ENCODE results near the gene TDRD7. TPM values are rescaled to one million over a fixed set of nuclear protein-coding genes. Genes with fewer than 3 reads are reported as not detected.

The TDRD7 gene
- polyA plus RNA-seq, 2 donors, result 5.2 to 6.7 TPM

DNA sequence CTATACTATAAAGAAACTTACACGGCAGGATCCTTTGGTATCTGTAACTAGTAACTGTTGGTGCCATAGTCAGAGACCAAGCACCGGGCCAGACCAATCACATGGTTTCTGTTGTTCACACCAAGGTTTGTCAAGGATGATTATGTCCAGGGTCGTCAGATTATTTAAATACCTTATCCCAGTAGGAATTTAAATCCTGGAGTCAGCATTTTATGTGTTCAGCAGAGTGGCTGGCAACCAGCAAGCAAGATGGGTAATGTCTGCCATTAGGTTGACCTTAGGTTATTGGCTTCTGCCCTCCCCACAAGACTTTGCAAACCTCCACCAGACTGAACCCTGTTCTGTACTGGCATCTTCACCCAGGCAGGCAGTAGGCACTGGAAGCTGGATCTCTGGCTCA lies 50.3 kb downstream of the TDRD7 start:
- Histone ChIP-seq H3K27ac (ENCODE audit: low read depth in 2 of 2, low read length in 1 of 2) (no peak overlapping the region), H3K27me3 (ENCODE audit: control insufficient read depth in 1 of 2, insufficient read depth in 2 of 2, low read length in 2 of 2) (no peaks in the 10 kb centered on the region), H3K9me3 (ENCODE audit: control insufficient read depth in 2 of 2, insufficient read depth in 1 of 2, low read depth in 1 of 2, low read length in 1 of 2) (no peaks in the 10 kb centered on the region), H3K36me3 (ENCODE audit: control insufficient read depth in 2 of 2, insufficient read depth in 2 of 2, low read length in 1 of 2) (peaks cover 3% of the 10 kb centered on the region in 2 donors), H3K4me1 (ENCODE audit: control insufficient read depth in 2 of 2, insufficient read depth in 2 of 2, low read length in 1 of 2) (no peaks in the 10 kb centered on the region), H3K4me3 (ENCODE audit: low read depth in 1 of 2, low read length in 2 of 2) (no peak overlapping the region)
- WGBS, 2 donors, result 83 to 92% methylated on average over 3 of the region's 3 CpGs

DNA sequence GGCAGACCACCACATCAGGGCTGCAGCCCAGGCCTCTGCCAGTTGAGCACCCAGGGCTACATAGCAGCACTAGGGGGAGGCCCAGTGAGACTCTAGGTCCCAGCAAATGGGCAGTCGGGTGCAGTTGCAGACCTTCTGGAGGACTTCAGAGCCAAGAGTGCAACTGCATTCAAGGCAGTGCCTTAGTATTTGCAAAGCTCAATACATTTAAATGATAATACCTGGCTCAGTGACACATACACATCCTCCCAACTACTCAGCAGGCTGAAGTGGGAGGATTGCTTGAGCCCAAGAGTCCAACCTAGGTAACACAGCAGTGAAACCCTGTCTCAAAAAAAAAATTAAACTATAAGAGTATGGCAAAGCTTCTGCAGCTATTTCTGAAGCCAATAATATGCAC lies 51.0 kb downstream of the TDRD7 start:
- H3K9me3 ChIP-seq (ENCODE audit: control insufficient read depth in 2 of 2, insufficient read depth in 1 of 2, low read depth in 1 of 2, low read length in 1 of 2), result no peaks in the 10 kb centered on the region
- H3K4me1 ChIP-seq (ENCODE audit: control insufficient read depth in 2 of 2, insufficient read depth in 2 of 2, low read length in 1 of 2), result no peaks in the 10 kb centered on the region
- peaks cover 3% of the 10 kb centered on the region in 2 donors for H3K36me3 ChIP-seq (ENCODE audit: control insufficient read depth in 2 of 2, insufficient read depth in 2 of 2, low read length in 1 of 2)
- no peaks in the 10 kb centered on the region for H3K27me3 ChIP-seq (ENCODE audit: control insufficient read depth in 1 of 2, insufficient read depth in 2 of 2, low read length in 2 of 2)
- 92 to 98% methylated on average over 1 of the region's 1 CpG for WGBS, 2 donors
- no peak overlapping the region for H3K27ac ChIP-seq (ENCODE audit: low read depth in 2 of 2, low read length in 1 of 2)
- H3K4me3 ChIP-seq (ENCODE audit: low read depth in 1 of 2, low read length in 2 of 2), result no peak overlapping the region

- peaks cover 3 to 5% of the 10 kb centered on the region in 2 donors for H3K36me3 ChIP-seq (ENCODE audit: control insufficient read depth in 2 of 2, insufficient read depth in 2 of 2, low read length in 1 of 2)
- peak overlapping the region in 1 of 2 donors; percentile 41 for H3K27ac ChIP-seq (ENCODE audit: low read depth in 2 of 2, low read length in 1 of 2)
- no peak overlapping the region for H3K4me3 ChIP-seq (ENCODE audit: low read depth in 1 of 2, low read length in 2 of 2)
- WGBS, 2 donors, result 71 to 76% methylated on average over 4 of the region's 4 CpGs
- no peaks in the 10 kb centered on the region for H3K9me3 ChIP-seq (ENCODE audit: control insufficient read depth in 2 of 2, insufficient read depth in 1 of 2, low read depth in 1 of 2, low read length in 1 of 2)
- no peaks in the 10 kb centered on the region for H3K4me1 ChIP-seq (ENCODE audit: control insufficient read depth in 2 of 2, insufficient read depth in 2 of 2, low read length in 1 of 2)
- no peaks in the 10 kb centered on the region for H3K27me3 ChIP-seq (ENCODE audit: control insufficient read depth in 1 of 2, insufficient read depth in 2 of 2, low read length in 2 of 2)
Observed at GRCh38 chr9:97468658-97469448, 57.0 kb downstream of the TDRD7 start.

DNA sequence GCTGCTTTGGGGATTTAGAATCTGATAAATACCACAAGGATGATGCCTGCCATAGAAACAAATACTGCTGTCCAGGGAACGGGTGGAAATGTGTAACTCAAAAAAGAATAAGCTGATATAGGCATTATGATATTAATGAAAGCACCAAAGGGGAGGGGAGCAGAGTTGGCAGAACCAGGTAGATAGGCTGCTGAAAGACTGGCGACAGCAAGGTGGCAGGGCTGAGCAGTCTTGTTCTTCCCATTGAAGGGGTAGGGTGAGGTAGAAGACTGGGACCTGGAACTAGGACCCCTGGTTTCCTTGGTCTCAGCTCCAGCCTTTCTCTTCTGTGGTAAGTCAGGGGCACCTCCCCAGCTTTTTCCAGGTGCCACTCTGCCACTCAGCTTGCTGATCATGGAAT lies 58.2 kb downstream of the TDRD7 start:
- no peaks in the 10 kb centered on the region for H3K9me3 ChIP-seq (ENCODE audit: control insufficient read depth in 2 of 2, insufficient read depth in 1 of 2, low read depth in 1 of 2, low read length in 1 of 2)
- H3K4me1 ChIP-seq (ENCODE audit: control insufficient read depth in 2 of 2, insufficient read depth in 2 of 2, low read length in 1 of 2), result no peaks in the 10 kb centered on the region
- 70 to 75% methylated on average over 2 of the region's 2 CpGs for WGBS, 2 donors
- H3K36me3 ChIP-seq (ENCODE audit: control insufficient read depth in 2 of 2, insufficient read depth in 2 of 2, low read length in 1 of 2), result peaks cover 3 to 5% of the 10 kb centered on the region in 2 donors
- no peaks in the 10 kb centered on the region for H3K27me3 ChIP-seq (ENCODE audit: control insufficient read depth in 1 of 2, insufficient read depth in 2 of 2, low read length in 2 of 2)
- no peak overlapping the region for H3K4me3 ChIP-seq (ENCODE audit: low read depth in 1 of 2, low read length in 2 of 2)
- no peak overlapping the region for H3K27ac ChIP-seq (ENCODE audit: low read depth in 2 of 2, low read length in 1 of 2)

DNA sequence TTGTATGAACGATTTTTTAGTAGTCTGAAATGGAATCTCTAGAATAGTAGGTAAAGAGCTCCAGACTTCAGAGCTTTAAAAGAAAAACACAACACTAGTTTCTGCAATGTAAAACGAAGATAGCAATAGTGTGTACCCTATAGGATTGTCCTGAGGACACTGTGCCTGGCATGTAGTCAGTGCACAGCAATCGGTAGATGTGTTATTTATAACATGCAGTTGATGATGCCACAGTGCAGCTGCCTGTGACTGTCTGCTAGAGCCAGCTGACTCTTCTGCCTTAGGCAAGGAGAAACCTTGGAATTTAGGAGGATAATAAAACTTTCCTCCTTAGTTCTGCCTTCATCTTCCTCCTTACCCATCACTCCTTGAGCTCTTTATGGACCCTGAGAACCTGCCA lies 61.8 kb downstream of the TDRD7 start:
- H3K27me3 ChIP-seq (ENCODE audit: control insufficient read depth in 1 of 2, insufficient read depth in 2 of 2, low read length in 2 of 2), result no peaks in the 10 kb centered on the region
- H3K4me1 ChIP-seq (ENCODE audit: control insufficient read depth in 2 of 2, insufficient read depth in 2 of 2, low read length in 1 of 2), result no peaks in the 10 kb centered on the region
- no peak overlapping the region for H3K4me3 ChIP-seq (ENCODE audit: low read depth in 1 of 2, low read length in 2 of 2)
- H3K27ac ChIP-seq (ENCODE audit: low read depth in 2 of 2, low read length in 1 of 2), result no peak overlapping the region
- no peaks in the 10 kb centered on the region for H3K9me3 ChIP-seq (ENCODE audit: control insufficient read depth in 2 of 2, insufficient read depth in 1 of 2, low read depth in 1 of 2, low read length in 1 of 2)
- WGBS, 2 donors, result 79 to 87% methylated on average over 3 of the region's 3 CpGs
- H3K36me3 ChIP-seq (ENCODE audit: control insufficient read depth in 2 of 2, insufficient read depth in 2 of 2, low read length in 1 of 2), result peaks cover 0 to 2% of the 10 kb centered on the region in 2 donors

GRCh38 chr9:97474372-97474925 lies 62.6 kb downstream of the TDRD7 start:
- Histone ChIP-seq H3K4me3 (ENCODE audit: low read depth in 1 of 2, low read length in 2 of 2) (no peak overlapping the region), H3K36me3 (ENCODE audit: control insufficient read depth in 2 of 2, insufficient read depth in 2 of 2, low read length in 1 of 2) (peaks cover 0 to 2% of the 10 kb centered on the region in 2 donors), H3K9me3 (ENCODE audit: control insufficient read depth in 2 of 2, insufficient read depth in 1 of 2, low read depth in 1 of 2, low read length in 1 of 2) (no peaks in the 10 kb centered on the region), H3K27me3 (ENCODE audit: control insufficient read depth in 1 of 2, insufficient read depth in 2 of 2, low read length in 2 of 2) (no peaks in the 10 kb centered on the region), H3K4me1 (ENCODE audit: control insufficient read depth in 2 of 2, insufficient read depth in 2 of 2, low read length in 1 of 2) (no peaks in the 10 kb centered on the region), H3K27ac (ENCODE audit: low read depth in 2 of 2, low read length in 1 of 2) (no peak overlapping the region)
- WGBS, 2 donors, result 89 to 90% methylated on average over 5 of the region's 5 CpGs

- Histone ChIP-seq H3K9me3 (ENCODE audit: control insufficient read depth in 2 of 2, insufficient read depth in 1 of 2, low read depth in 1 of 2, low read length in 1 of 2) (no peaks in the 10 kb centered on the region), H3K36me3 (ENCODE audit: control insufficient read depth in 2 of 2, insufficient read depth in 2 of 2, low read length in 1 of 2) (peaks cover 1 to 2% of the 10 kb centered on the region in 2 donors), H3K27ac (ENCODE audit: low read depth in 2 of 2, low read length in 1 of 2) (no peak overlapping the region), H3K27me3 (ENCODE audit: control insufficient read depth in 1 of 2, insufficient read depth in 2 of 2, low read length in 2 of 2) (no peaks in the 10 kb centered on the region), H3K4me3 (ENCODE audit: low read depth in 1 of 2, low read length in 2 of 2) (no peak overlapping the region), H3K4me1 (ENCODE audit: control insufficient read depth in 2 of 2, insufficient read depth in 2 of 2, low read length in 1 of 2) (no peaks in the 10 kb centered on the region)
- WGBS, 2 donors, result 86 to 93% methylated on average over 2 of the region's 2 CpGs
Observed at GRCh38 chr9:97475059-97475458, 63.2 kb downstream of the TDRD7 start.

GRCh38 chr9:97478301-97478981 lies 66.5 kb downstream of the TDRD7 start:
- 62 to 76% methylated on average over 3 of the region's 3 CpGs for WGBS, 2 donors
- no peaks in the 10 kb centered on the region for H3K27me3 ChIP-seq (ENCODE audit: control insufficient read depth in 1 of 2, insufficient read depth in 2 of 2, low read length in 2 of 2)

GRCh38 chr9:97479496-97480159 lies 67.7 kb downstream of the TDRD7 start:
- H3K36me3 ChIP-seq (ENCODE audit: control insufficient read depth in 2 of 2, insufficient read depth in 2 of 2, low read length in 1 of 2), result peaks cover 6 to 14% of the 10 kb centered on the region in 2 donors
- no peak overlapping the region for H3K4me3 ChIP-seq (ENCODE audit: low read depth in 1 of 2, low read length in 2 of 2)
- H3K27ac ChIP-seq (ENCODE audit: low read depth in 2 of 2, low read length in 1 of 2), result no peak overlapping the region

More at GRCh38 chr9:97478301-97478981, 66.5 kb downstream of the TDRD7 start:
- Histone ChIP-seq H3K27ac (ENCODE audit: low read depth in 2 of 2, low read length in 1 of 2) (no peak overlapping the region), H3K4me1 (ENCODE audit: control insufficient read depth in 2 of 2, insufficient read depth in 2 of 2, low read length in 1 of 2) (no peaks in the 10 kb centered on the region), H3K9me3 (ENCODE audit: control insufficient read depth in 2 of 2, insufficient read depth in 1 of 2, low read depth in 1 of 2, low read length in 1 of 2) (no peaks in the 10 kb centered on the region), H3K36me3 (ENCODE audit: control insufficient read depth in 2 of 2, insufficient read depth in 2 of 2, low read length in 1 of 2) (peaks cover 4 to 11% of the 10 kb centered on the region in 2 donors), H3K4me3 (ENCODE audit: low read depth in 1 of 2, low read length in 2 of 2) (no peak overlapping the region)

More at GRCh38 chr9:97479496-97480159, 67.7 kb downstream of the TDRD7 start:
- 77 to 84% methylated on average over 5 of the region's 5 CpGs for WGBS, 2 donors
- H3K9me3 ChIP-seq (ENCODE audit: control insufficient read depth in 2 of 2, insufficient read depth in 1 of 2, low read depth in 1 of 2, low read length in 1 of 2), result no peaks in the 10 kb centered on the region
- H3K4me1 ChIP-seq (ENCODE audit: control insufficient read depth in 2 of 2, insufficient read depth in 2 of 2, low read length in 1 of 2), result peaks cover 0 to 2% of the 10 kb centered on the region in 2 donors
- no peaks in the 10 kb centered on the region for H3K27me3 ChIP-seq (ENCODE audit: control insufficient read depth in 1 of 2, insufficient read depth in 2 of 2, low read length in 2 of 2)
